LHCN-M2 (cell line): ENCODE measurements around the gene BRD3OS. TPM values are rescaled to one million over a fixed set of nuclear protein-coding genes. Genes with fewer than 3 reads are reported as not detected.
"Not testable (repeated sequence)": the region's sequence is repeated elsewhere in the genome, so short reads cannot be mapped to it uniquely, and the experiment has no call there.

Experiments used
- DNase-seq: peaks from one replicate; pipeline ENCODE4 v3.0.0-alpha.2; 2012; ENCODE audit warnings: low read depth
- total RNA-seq: library from RNA; depleted of rRNA; stranded (reverse); fragments of >200 nt; gene quantifications from 2 replicates; pipeline ENCODE4 v1.2.3, GENCODE V29; 2014

The BRD3OS gene
- total RNA-seq, 1 experiment from 2014 or later: 17.7 TPM

DNA sequence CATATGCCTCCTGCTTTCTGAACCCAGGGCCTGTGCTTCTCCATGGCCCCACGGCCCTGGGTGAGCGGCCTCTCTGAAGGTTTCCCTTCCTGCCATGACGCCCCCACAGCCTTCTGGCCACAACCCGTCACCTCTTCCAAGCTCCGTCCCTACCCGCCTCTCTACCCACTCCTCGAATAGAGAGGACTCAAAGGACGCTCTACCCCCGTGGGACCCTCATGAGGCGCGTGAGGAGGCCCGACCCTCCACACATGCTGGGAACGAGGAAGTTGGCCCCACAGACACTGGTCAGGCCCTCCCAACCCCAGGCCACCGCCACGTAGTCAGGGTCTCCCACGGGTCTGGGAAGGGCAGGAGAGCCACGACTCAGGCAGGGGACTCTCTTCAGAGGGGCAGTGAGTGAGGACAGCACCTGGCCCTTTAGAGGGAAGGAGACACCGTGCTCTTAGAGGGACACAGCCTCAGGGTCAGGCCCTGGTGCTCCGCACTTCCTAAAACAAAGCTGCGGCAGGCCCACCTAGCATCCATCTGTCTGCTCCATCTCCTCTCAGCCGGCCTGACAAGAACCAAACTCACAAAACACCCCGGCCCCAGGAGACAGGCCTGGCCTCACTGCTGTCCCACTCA, 37.3 kb downstream of the BRD3OS start:
- DNase-seq: no peak

DNA sequence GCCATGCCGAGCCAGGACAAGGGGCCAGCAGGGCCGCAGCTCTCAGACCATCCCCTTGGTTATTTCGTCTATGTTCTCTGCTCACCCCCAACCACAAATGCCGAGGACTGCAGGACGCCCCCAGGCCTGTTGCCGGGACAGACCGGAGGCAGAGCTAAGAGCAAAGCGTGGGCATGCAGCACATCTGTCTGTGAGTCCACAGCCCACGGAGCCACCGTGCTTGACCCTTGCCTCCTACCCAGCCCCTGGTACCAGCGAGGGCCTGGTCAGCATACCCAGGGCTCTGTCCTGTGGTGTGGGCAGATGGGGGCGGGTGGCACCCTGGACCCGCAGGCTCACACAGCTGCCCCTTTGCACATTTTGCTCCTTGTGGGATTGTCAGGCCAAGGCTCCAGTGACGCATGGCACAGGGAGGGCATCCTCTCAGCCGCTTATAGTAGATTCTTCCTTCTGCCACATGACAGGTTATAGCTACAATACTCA, 37.8 kb downstream of the BRD3OS start:
- no peak for DNase-seq

- DNase-seq: no peak
Measured at GRCh38 chr9:134063571-134064450, 38.5 kb downstream of the BRD3OS start.

DNA sequence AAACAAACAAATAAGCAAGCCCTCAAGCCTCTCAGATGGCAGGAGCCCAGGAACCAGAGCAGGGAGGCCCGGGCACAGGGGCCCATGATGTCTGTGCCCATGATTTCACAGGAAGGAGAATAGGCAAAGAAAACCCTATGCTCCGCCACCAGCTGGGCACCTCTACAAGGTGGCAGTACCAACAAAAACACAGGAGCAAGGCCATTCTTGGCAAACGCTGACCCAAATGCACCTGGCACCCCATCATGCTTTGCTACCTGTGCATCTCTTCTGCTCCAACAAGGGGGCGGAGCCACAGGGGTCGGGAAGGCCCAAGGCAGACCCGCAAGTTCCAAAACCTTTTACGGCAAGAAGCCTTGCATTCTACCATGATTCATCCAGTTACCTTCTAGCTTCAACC, 39.4 kb downstream of the BRD3OS start:
- no peak for DNase-seq

GRCh38 chr9:134065612-134066419, 40.5 kb downstream of the BRD3OS start:
- DNase-seq: peak; percentile 68

DNA sequence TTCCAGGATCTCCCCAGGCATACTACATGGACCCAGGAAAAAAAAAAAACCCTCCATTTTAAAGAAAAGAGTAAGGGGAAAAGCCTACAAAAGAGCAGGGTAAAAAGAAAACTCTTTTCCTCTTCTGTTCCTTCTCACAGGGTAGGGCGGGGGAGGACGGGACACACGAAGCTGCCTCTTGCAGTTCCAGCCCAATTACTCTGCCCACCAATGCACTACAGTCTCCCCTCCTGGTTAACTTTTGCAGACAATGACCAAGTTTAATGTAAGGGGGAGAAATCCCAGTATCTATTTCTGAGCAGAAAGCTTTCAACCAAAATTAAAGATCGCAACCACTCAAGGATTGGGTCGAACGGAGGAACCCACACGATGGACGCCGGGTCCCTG, 41.2 kb downstream of the BRD3OS start:
- DNase-seq: peak; percentile 23

- peak; percentile 22 for DNase-seq
Measured at GRCh38 chr9:134066913-134067851, 41.9 kb downstream of the BRD3OS start.

DNA sequence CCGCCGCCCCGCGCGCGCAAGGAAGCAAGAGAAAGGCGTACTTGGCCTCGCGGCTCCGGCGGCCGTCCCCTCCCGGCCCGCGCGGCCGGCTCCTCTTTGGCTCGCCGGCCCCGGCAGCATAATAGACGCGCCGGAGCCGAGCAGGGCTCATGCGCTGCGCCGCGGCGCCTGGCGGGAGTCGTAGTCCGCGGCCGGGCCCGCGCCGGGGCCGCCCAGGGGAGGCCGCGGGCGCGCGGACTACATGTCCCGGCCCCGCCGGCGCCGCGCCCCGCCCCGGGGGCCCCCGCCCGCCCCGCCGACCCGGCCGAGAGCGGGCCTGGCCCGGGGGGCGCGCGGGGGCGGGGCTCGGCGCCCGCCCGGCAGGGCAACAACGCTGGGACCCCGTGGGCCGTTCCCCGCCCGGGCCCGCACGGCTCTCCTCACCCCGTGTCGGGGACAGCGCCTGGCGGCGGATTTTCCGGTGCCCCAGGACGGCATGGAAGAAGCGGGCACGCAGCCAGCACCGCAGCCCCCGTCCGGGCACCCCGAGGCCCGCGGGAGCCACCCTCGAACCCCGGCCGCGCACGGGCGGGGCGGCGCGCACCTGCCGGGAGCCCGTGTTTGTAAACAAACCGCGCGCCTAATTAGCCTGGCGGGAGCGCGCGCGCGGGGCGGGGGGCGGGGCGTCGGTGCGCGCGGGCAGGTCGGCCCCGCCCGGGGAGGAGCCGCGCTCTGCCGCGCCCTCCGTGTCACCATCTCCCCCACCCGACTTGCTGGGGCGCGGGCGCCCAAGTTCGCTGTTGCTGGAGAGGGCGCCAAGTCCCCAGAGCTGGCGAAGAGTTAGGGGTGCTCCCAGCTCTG, 42.8 kb downstream of the BRD3OS start, which contains the start of gene BRD3:
Gene BRD3, minus strand, starts transcription at position 123 of the 840 bp plus-strand sequence. CDS start 14,549 bp downstream, outside the sequence.
- peak; percentile 86 for DNase-seq

GRCh38 chr9:134068744-134069479, 43.6 kb downstream of the BRD3OS start:
- DNase-seq: no peak

DNA sequence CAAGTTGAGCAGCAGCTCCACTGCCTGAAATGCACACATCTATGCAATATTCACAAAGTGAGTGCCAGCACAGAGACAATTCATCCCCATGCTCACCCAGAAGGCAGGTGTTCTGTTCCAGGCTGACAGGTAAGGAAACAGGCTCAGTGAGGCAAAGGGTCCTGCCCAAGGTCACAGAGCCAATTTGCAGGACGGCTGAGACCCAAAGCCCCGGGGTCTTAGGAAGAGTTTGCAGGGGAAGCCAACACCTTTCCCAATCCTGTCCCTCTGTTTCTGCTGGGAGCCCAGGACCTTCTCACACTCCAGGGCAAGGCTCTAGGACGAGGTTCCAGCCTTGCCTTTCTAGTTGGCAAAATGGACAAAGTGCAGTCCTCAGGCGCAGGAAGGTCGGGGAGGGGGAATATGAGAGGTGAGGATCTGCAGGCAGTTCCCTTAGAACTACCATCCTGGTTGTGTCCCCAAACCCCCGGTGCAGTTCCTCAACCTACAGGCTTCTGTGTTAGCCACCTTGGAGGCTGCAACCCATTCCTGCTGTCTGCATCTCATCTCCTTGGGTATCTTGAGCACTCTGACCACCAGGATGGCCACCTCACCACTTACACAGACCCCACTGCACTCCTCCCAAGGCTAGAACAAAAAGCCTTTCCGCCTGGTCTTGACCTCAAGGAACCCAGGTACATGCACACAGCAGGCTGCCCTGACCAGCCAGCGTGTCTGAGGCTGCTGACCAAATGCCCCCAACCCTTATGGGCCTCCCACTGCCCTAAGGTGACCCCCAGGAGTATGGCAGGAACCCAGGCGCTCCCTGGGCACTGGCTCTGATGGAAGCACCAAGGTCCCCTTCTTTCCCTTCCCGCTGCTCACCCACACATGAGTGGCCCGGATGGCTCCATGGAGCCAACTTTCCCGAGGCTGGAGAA, 44.5 kb downstream of the BRD3OS start:
- DNase-seq: no peak

GRCh38 chr9:134071149-134071548, 45.9 kb downstream of the BRD3OS start:
- no peak for DNase-seq

GRCh38 chr9:134072683-134073082, 47.4 kb downstream of the BRD3OS start:
- not testable (repeated sequence) for DNase-seq

DNA sequence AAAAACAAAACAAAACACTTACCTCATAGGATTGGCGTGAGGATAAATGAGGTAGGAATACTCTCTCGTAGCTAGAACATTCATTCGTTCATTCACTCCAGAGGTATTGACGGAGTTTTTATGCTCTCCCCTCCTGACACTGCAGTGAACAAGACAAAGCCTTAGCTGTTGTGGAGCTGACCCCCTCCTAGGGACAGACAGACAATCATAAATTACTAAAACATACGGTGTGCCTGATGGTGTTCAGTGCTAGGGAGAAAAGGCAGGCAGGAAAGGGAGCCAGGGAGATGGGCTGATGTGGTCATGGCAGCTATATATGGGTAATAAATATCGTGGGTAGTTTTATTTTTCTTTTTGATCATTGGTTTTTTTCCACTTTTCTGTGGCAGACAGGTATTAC, 48.2 kb downstream of the BRD3OS start:
- no peak for DNase-seq

GRCh38 chr9:134075689-134076088, 50.4 kb downstream of the BRD3OS start:
- not testable (repeated sequence) for DNase-seq

DNA sequence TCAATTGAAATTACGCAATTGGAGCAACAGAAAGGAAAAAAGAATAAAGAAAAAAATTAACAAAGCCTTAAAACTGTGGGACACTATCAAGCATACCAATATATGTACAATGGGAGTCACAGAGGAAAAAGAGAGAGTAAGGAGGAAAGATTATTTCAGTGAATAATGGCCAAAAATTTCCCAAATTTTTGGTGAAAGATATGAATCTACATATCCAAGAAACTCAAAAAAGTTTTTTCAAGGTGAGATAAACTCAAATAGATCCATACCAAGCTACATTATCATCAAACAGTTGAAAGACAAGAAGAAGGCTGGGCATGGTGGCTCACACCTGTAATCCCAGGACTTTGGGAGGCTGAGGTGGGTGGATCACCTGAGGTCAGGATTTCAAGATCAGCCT, 51.4 kb downstream of the BRD3OS start:
- DNase-seq: no peak
